Fibroblast of skin of right biceps (primary cell): Measurements from ENCODE around the gene COX5A.

ENCODE experiments used
- DNase-seq: peaks from one replicate; pipeline ENCODE4 v3.0.0-alpha.2; 2013

Gene COX5A

DNA sequence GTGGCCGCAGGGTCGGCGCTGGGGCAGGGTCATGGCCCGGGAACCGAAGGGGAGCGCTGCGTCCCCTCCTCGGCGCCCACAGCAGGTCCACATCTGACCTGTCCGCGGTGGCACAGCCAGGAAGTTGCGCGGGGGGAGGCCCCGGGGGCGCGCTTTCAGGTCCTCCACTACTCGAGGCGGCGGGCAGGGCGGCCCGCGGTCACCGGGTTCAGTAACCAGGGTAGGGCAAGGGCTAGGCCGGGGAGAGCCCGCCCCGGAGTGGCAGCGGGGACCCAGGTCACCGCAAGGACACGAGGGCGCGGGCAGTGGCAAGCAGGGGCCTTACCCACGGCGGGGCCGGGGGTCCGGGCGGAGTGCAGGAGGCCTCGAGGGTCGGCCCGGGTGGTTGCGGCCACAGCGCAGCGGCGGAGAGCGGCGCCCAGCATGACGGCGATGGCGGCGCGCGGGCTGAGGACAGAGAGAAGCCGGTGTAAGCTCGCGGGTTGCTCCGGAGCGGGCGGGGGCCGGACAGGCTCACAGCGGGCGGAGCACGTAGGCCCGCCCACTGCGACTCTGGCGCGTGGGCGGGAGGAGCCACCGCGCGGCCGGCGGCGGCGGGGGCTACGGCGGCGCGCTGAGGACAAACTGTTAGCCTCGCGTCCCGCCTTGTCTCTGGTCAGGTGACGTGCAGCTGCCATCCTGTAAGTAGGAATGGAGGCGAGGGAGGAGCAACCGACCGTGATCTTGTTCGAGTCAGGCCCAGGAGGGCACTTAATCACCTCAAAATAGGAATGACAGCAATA is at the start of gene COX5A:
COX5A (minus strand) TSS at position 484 of the 782 bp plus-strand sequence; CDS start at position 425, 59 bp downstream.
- DNase-seq, result peak; percentile 97

DNA sequence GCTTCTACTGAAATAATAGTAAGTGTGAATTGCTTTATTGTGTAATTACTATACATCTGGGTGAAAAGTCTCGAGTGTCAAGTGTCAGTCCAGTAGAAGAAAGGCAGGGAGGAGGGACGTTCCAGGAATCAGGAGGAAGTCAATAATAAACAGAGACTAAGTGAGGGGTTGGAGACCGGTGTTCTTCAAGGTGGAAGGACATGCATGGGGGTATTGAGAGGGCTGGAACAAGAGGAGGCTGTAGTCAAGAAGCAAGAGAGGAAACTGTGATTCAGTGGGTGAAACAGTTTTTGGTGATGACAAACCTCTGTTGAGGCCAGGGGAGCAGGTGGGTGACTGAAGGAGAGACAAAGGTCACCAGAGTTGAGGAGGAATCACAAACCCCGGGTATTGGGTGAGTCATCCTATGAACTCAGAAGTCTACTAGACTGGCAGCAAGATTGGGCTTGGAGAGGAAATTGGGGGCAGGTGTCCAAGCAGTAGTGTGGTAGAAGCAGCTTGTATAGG is 45.9 kb upstream of the COX5A start:
- DNase-seq, result peak; percentile 7

DNA sequence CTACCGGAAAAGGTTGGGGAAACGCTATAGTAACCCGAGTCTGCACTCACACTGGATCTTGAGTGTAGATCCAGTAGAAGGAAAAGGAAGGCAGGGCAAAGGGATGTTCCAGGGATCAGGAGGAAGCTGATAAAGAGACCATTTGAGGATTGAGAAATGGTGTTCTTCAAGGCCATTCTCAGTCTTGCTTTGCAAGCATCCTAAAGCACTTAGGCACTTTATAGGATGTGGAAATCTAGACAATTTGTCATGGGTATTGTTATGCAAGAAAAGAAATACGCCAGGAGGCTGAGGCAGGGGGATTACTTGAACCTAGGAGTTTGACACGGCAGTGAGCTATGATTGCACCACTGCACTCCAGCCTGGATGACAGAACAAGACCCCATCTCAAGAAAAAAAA is 44.3 kb upstream of the COX5A start:
- no peak for DNase-seq

DNA sequence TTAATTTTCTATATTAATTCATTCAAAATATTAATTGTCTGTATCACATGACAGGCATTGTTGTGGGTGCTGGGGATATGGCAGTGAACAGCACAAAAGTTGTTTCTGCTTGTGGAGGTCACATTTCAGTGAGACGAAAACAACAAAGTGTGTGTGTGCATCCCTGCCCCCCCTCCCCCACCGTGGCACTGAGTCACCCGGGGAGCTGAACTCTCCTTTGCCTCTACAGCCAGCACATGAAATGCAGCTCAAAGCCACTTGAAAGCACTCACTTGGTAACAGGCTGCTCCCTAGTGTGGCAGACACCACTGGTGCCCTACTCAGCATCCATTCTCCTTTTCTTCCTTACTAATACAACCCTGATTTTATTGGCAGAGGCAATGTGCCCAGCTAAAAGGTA is 40.6 kb upstream of the COX5A start:
- DNase-seq, result peak; percentile 38

DNA sequence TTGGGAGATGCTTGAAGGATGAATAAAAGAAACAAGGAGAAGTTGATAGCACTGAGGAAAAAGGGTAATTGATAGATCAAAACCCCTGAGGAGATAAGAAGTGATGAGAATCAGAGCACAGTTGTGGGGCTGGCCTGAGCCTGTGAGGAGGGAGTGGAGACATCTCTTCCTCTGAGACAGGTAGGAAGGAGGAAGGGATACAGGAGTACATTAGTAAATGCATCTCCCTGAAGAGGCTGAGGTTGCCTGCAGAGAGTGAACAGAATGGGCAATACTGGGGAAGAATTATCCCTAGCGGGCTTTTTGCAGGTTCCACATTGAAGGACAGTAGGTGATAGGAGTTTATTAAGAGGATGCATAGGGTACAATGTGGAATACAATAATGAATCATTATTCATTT is 40.2 kb upstream of the COX5A start:
- no peak for DNase-seq

DNA sequence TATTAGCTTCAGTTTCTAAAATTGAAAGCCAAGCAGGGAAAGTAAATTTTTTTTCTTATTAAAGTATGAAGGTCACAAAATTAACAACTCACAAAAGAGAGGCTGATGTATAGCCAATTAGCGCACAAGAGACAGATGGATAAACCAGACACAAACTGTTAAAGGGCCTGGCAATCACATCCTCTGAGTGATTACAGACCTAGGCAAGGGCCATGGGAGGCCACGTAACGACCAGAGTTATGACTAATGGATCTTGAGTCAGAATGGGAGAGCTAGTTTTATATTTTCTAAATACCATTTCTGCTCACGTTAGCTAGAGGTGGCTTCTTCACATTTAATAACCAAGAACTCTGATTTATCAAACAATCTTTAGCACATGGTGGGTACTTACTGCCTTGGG is 39.7 kb upstream of the COX5A start:
- DNase-seq, result no peak

DNA sequence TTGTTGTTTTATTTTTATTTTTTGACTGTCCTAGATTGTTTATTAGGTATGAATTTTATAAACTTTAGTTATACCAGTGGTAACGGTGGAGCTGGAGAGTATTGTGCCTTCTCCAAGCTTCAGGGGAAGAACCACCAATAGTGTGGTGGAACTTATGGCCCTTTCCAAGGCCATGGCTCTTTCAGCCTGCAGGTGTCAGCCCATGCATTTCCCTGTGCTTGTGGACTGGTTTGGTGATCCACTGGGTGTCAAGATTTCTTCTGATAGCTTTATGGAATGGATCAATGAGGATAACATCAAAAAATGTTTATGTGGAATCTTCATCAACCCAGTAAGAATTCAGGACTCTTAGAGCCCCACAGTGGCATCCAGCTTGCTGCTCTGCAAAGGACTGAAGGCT is 38.3 kb upstream of the COX5A start:
- no peak for DNase-seq

DNA sequence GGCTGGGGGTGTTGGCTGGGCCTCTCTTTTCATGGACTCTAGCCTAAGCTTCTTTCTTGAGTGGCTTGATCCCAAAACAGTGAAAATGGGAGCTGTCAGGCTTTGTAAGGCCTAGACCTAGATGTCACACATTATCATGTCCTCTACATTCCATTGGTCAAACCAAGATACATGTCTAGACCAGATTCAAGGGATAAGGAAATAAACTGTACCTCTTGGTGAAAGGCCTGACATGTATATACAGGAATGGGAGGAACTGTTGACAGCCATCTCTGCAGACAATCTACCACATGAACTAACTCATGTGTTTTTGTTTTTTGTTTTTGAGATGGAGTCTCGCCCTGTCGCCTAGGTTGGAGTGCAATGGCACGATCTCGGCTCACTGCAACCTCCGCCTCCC is 29.8 kb upstream of the COX5A start:
- DNase-seq, result no peak

DNA sequence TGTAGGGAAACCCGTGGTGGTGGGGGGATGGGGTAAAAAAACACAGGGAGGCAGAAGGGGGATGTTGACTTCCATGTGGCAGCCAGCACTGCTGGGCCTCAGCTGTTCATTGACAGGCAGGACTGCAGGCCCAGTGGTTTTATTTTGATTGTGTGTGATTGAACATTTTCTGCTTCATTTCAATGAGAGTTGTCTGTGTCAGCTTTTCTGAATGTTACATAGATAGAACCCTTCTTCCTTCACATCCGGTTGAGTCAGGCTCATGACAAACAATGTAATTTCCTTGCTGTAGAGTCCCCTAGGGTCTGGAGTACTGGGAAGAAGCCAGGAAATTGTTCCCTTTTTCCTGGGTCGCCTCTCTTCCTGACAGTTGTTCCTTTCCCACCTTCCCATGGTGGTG is 26.9 kb upstream of the COX5A start:
- DNase-seq, result peak; percentile 74

DNA sequence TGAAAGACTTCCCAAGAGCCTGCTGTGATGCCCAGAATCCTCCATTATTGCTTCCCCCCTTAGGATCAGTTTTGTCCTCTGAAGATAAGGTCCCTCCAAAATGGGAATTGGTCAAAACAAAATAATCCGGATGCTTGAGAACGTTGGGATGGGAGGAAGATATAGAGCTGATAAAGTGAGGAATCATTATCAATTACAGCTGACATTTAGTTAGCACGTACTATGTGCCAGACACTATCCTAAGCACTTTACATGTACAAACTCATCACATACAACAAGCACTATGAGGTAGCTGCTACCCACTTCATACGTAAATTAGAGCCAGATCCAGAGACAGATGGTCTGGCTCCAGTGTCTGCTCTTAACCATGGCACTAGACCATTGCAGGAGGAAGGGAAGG is 25.3 kb upstream of the COX5A start:
- no peak for DNase-seq

DNA sequence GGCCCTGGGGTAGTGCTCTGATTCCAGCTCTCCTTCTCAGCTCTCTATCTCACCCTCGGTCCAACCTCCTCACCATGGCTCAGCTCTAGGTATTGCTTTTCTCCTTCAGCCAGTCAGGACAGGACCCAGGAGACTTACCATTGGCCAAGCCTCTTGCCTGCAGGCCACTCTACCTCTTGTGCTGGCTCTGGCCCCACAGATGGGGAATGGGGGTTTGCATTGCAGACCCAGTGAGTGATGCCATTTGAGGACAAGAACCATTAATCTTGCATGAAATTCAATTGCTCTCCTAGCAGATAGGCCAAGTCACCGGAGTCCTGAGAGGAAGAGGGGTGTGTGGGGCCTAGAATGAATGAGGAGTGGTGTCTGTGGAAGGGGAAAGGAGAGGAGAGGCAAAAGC is 24.8 kb upstream of the COX5A start:
- DNase-seq, result no peak

DNA sequence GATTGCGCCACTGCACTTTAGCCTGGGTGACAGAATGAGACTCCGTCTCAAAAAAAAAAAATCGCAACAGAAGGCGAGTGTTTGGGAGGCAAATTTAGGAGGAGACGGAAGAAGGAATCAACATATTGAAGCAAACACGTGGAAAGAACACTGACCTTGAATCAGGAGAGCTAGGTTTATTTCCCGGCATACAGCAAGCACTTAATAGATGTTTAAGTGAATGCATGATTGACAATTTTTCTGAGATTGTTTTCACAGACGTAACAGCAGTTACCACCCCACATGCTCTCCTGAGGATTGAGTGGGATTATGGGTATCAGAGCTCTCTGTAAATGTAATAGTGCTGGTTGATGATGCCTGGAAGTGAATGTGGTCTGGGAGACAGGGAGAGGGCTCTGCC is 24.3 kb upstream of the COX5A start:
- DNase-seq, result no peak

DNA sequence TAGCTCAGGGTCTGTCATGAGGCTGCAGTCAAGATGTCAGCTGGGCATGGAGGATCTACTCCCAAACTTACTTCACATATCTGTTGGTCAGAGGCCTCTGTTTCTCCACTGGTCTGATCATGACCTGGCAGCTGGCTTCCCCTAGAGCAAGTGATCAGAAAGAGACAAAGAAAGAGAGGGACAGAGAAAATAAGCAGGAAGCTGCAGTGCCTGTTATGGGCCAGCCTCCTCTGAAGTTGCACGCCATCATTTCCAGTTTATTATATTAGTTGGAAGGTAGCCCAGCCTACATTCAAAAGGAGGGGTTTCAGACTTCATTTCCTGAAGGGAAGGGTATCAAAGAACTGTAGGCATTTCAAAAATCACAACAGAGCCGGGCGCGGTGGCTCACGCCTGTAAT is 23.7 kb upstream of the COX5A start:
- no peak for DNase-seq

DNA sequence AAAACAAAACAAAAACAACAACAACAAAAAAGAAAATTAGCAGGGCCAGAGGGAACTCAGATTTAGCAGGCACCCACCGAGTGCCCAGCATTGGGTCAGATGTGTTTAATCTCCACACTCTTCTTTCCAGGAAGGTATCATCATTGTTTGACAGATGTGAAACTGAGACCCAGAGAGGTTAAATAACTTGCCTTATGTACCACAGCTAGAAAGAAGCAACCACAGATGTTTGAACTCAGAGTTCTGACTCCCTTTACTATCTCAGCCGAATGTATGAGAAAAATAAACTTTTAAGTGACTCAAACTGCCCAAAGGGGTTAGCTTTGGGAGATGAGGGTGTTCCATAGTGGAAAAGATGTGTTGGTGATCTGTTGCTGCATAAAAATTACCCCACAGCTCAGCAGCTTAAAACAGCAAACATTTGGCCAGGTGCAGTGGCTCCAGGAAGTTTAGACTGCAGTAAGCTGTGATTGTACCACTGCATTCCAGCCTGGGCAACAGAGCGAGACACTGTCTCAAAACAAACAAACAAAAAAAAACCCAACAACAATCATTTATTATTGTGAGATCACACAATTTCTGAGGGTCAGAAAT is 23.2 kb upstream of the COX5A start:
- no peak for DNase-seq

DNA sequence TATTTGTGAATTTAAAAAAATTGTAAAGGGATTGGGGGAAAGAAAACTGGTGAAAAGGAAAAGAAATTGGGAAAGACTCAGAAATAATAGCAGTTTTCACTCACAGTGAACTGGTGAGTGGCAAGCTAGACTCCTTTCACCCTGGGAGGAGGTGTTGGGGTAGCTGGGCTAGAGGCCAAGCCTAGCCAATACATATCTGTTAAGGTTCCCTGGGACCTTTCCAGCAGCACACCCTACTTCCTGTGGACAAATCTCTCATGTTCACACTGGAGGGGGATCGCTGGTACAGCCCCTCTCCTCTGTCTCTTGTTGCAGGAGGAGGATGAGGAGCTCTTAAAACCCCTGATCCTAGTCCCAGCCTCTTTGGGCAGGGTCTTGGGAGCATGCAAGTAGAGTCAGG is 22.4 kb upstream of the COX5A start:
- no peak for DNase-seq

DNA sequence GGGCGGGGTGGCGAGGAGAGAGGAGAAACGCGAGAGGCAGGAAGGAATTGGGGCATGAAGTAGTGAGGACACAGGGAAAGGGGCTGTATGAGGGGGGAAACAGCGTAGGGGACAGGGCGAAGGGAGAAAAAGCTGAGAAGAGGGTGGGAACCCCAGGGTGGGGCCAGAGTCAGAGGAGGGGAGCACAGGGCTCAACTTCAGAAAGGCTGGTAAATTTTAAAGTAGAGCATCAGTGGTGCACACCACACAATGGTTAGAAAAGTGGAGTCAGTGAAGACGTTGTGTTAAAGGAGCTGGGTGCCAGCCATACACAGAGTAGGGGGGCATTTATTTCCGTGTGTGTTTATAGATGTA is 21.7 kb upstream of the COX5A start:
- DNase-seq, result no peak

DNA sequence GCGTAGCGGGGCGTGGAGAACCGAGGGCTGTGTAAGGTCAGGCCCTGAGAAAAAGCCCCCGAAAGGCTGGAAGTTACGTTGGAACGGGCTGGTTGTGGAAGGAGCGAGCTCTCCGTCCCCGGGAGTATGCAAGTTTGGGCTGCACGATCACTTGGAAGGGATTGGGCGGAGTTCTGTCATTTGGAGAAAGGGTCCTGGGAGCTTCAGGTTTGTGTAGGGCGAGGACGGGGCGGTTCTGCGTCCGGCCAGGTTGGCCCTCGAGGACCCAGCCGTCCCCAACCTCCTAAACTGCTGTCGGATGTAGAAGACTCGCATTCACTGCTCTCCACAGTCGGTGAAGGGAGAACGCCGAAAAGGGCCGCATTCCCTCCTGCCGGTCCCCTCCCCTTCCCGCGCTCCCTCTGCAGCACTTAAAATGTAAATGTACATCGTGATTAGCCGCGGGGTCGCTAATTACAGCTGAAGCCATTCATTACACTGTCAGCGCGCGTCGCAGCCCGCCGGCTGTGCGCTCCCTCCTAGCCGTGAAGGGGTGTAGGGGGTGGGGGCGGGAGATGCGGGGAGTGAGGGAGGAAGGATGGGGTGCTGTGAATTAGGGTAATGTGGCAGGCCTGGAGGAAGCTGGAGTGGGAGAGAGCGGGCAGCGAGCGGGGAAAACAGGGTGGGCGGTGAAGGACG is 21.2 kb upstream of the COX5A start:
- DNase-seq, result no peak

DNA sequence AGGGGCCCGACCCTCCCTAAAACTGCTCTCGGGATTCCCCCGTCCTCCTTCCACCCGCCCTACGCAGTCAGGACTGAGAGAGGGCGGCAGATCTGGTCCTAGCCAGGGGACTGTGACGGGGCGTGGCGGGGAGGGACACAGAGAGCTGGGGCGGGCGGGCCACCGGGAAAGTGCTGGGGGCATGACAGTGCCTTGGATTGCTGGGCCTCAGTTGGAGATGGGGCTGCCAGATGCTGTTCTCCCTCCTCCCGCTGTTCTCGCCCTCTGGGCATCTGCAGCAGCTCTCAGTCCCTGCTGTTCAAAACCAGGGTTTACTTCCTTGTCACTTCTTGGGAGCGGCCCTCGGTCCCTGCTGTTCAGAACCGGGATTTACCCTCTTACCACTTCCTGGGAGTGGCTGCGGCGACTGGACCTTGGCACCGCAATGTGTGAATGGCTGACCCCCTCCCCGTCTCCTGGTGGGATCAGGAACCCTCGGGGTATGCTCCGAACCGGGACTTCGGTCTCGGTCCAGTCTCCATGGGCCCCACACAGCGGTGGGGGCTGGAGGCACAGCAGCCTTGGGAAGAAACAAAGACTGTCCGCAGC is 20.5 kb upstream of the COX5A start:
- DNase-seq, result peak; percentile 48

DNA sequence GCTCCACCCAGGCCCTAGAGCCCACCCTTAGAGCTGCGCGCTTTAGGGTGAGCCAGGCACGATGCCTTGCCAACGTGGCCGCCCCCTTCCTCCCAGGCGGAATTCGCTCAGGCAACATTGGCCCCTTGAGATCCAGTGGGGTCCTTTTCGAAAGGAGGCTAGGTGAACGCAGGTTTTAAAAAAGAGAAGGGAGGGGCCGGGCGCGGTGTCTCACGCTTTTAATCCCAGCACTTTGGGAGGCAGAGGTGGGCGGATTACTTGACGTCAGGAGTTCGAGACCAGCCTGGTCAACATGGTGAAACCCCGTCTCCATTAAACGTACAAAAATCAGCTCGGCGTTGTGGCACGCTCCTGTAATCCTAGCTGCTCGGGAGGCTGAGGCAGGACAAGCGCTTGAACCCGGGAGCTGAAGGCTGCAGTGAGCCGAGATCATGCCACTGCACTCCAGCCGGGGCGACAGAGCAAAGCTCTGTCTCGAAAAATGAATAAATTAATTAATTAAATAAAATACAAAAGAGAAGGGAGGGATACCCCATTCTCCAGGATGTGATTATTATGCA is 19.7 kb upstream of the COX5A start:
- peak; percentile 40 for DNase-seq

DNA sequence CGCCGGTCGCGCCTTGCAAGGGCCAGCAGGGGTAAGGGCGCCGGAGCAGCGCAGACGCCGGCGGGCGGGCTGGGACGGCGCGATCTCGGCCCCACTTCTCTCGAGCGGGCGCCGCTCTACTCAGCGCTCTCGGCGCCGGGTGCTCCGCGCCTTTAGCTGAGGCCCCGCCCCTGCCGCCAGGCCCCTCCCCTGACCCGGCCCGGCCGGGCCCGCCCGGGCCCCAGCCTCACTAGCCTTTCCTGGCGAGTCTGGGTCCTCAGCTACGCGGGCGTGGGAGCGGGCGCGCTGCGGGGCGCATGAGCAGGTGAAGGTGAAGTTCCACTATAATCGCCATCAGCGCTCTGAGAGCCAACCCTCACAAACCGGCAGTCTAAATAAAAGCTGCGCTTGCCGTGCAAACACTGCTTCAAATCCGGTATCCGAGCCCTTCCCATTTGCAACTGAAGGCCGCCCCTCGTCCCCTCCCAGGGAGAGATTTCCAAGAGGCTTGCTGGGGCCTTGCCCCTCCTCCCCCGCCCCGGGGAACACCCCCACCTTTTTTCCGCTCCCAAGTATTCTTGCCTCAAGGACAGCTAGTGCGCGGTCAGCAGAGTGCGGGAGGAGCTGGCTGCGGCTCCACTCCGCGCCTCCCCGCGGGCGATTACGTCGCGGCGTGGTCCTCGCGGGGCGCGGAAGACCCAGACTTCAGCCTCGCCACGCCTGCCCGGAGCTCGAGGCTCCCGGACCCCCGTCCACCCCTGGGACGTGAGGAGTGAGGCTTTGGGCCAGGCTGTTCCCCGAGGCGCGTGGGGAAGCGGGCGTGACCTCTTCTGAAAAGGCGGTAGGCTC is 19.0 kb upstream of the COX5A start, which contains the start of gene RPP25:
RPP25 (minus strand) TSS at position 125 of the 828 bp plus-strand sequence. CDS start 189 bp downstream, outside the sequence.
- peak; percentile 80 for DNase-seq

DNA sequence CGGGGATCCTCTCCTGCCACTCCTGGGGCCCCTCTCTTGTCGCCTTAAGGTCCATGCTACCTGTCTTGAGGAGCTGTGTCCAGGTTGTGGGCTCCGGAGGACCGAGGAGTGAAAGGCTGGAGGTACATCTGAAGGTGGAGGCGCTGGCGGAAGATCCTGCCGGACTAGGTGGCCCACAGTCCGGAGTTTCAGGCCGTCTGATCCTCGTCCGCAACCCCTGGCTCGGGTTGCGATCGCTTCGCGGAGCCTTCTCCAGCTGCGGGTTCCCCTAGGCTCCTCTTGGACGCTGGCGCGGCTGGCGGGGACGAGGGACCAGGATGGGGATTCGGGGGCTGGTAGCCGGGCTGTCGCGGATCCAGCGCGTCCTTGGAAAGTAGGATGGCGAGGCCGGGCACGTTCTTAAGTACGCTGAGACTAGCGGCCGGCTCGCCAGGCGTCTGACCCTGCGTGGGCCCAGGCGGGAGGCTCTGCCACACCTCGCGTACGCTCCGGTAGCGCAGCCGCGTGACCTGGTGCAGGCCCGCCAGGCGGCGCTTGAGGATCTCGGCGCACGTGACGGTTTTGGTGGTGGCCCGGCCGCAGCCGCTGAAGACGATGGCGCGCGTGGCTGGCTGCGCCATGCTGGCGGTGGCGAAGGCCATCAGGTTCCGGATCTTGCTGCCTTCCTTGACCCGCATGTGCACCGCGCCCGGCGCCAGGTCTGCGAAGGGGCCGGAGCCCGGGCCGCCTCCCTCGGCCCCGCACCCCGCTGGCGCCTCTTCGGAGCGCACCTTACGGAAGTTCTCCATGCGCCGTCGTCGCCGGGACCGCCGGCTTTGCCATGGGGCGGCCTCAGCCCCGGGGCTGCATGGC is 18.1 kb upstream of the COX5A start:
- DNase-seq, result peak; percentile 73
